ENCODE results near the gene PPM1M.

DNA sequence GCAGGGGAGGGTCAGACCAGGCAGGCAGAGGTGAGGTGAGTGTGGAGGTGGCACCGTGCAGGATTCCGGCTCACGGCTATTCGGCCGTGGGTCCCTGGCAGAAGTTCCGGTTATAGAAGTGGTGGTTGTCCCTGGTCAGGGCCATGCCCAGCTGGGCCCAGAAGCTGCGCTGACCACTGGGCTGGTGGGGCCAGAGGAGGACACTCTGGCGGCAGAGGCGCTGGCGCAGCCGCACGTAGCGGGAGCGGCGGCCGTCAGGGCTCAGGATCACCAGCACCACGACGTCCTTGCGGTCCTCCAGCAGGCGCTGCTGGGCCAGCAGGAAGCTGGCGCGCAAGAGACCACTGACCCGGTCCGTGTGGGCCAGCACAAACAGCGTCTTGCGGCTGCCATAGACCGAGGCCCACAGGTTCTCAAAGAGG, 24.4 kb upstream of the PPM1M start:
- TF ChIP-seq, protein P1, sequence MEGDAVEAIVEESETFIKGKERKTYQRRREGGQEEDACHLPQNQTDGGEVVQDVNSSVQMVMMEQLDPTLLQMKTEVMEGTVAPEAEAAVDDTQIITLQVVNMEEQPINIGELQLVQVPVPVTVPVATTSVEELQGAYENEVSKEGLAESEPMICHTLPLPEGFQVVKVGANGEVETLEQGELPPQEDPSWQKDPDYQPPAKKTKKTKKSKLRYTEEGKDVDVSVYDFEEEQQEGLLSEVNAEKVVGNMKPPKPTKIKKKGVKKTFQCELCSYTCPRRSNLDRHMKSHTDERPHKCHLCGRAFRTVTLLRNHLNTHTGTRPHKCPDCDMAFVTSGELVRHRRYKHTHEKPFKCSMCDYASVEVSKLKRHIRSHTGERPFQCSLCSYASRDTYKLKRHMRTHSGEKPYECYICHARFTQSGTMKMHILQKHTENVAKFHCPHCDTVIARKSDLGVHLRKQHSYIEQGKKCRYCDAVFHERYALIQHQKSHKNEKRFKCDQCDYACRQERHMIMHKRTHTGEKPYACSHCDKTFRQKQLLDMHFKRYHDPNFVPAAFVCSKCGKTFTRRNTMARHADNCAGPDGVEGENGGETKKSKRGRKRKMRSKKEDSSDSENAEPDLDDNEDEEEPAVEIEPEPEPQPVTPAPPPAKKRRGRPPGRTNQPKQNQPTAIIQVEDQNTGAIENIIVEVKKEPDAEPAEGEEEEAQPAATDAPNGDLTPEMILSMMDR (conservative IDR thresholded peaks at IDR 0.05): no peak
- no peak for TF ChIP-seq EZH2 (IDR thresholded peaks at IDR 0.05; ENCODE audit: low read depth)
